ENCODE data around the gene LSM2. TPM values are rescaled to one million over a fixed set of nuclear protein-coding genes. Genes with fewer than 3 reads are reported as not detected.

Gene LSM2
- total RNA-seq, 2 experiments from 2014 or later = 117 to 120 TPM

DNA sequence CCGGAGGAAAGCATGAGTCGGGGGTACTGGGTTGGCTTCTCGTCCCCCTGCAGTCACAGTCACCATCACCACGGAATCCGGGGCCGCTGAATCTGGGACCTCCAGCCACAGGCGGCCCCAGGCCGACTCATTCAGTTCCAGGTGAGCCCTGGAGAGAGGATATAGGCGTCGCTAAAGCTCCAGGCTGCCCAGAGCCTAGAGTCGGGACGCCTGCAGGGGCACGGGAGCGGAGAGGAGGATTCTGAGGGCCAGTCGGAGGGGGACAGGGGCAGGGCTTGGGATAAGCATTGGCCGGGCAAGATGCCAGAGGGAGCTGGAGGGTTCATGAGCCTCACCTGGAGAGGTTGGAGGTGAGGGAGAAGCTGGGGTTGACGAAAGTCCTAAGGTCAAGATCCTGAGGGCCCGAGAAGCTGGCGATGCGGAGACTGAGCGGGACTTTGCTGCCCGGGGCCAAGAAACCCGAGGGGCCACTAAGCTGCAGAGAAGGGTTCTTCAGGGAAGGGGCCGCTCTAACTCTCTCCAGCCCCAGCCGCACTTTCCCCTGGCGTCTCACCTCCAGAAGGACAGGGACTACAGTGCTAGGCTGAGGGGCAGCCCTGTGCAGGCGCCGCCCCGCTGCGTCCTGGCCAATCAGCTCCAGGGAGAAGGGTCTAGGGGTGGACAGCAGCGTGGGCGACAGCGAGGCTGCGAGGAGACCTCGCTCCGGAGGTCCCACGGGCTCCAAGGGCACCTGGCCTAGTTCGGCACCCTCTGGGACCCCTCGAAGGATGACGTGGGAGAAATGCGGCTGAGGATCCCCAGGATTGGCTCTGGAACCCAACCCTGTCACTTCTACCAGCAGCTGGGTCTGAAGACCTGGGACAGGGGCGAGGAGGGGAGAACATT is 40.6 kb downstream of the LSM2 start:
- no peak overlapping the region for H3K27ac Mint-ChIP-seq
- no peak overlapping the region for H3K4me3 Mint-ChIP-seq
- ATAC-seq (no peak), DNase-seq (no peak)
- ChIA-PET POLR2A (interaction anchor here (1.1 to 2.0 kb wide), 5 partner anchors 9 to 44 kb away, joined by 4 to 5 read pairs (median 5); partner anchors contain the start of genes LY6G6C, MPIG6B and VWA7), CTCF (interaction anchor here (0.6 kb wide), 1 partner anchor 38 kb away, joined by 3 read pairs; no protein-coding TSS in a partner anchor)
- TF ChIP-seq CTCF (IDR thresholded peaks at IDR 0.05) = no peak
- intact Hi-C loops (cut with micrococcal nuclease) = no loop called here
- H3K4me1 Mint-ChIP-seq (ENCODE audit: low read depth) = peaks cover 9% of the 10 kb centered on the region
- no peaks in the 10 kb centered on the region for H3K9me3 Mint-ChIP-seq
- H3K36me3 Mint-ChIP-seq (ENCODE audit: low read depth) = peaks cover 12% of the 10 kb centered on the region
- H3K27me3 Mint-ChIP-seq = no peaks in the 10 kb centered on the region

- Mint-ChIP-seq H3K9me3 (no peaks in the 10 kb centered on the region), H3K36me3 (ENCODE audit: low read depth) (peaks cover 18% of the 10 kb centered on the region), H3K4me3 (no peak overlapping the region), H3K27me3 (no peaks in the 10 kb centered on the region), H3K27ac (no peak overlapping the region), H3K4me1 (ENCODE audit: low read depth) (peaks cover 7% of the 10 kb centered on the region)
- CTCF ChIA-PET = no interaction called here
- ATAC-seq (no peak), DNase-seq (no peak)
- POLR2A ChIA-PET = interaction anchor here (1.1 to 2.0 kb wide), 5 partner anchors 9 to 43 kb away, joined by 4 to 5 read pairs (median 5); partner anchors contain the start of genes LY6G6C, MPIG6B and VWA7
- no peak for TF ChIP-seq CTCF (IDR thresholded peaks at IDR 0.05)
- intact Hi-C loops (cut with micrococcal nuclease) = no loop called here
These were observed 41.2 kb downstream of the LSM2 start for GRCh38 chr6:31765559-31765909.

DNA sequence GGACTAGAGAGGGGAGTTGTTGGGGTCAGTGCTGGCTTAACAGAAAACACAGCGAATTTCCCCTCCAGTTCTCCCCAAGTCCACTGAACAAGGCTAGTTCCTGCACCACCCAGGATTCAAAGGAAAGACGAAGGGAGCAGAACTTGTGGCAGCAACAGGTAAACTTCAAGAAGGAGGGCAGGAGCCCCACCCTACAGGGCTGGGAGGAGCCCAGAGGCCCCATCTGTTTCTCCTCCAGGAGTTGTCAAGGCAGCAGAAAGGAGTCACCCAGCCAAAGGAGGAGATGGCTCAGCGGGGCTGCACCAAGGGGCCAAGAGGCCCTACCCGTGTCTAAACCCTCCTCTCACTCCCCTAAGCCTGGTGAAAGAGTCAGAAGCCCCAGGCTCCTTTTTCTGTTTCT is 42.6 kb downstream of the LSM2 start:
- Mint-ChIP-seq H3K36me3 (ENCODE audit: low read depth) (peaks cover 31% of the 10 kb centered on the region), H3K4me3 (no peak overlapping the region), H3K9me3 (no peaks in the 10 kb centered on the region), H3K4me1 (ENCODE audit: low read depth) (no peaks in the 10 kb centered on the region), H3K27me3 (no peaks in the 10 kb centered on the region), H3K27ac (no peak overlapping the region)
- POLR2A ChIA-PET = interaction anchor here (0.7 to 1.5 kb wide), 3 partner anchors 11 to 221 kb away, joined by 3 read pairs; partner anchors contain the start of gene LY6G6F
- ATAC-seq (peak; percentile 18), DNase-seq (no peak)
- CTCF ChIA-PET = no interaction called here
- intact Hi-C loops (cut with micrococcal nuclease) = no loop called here
- TF ChIP-seq CTCF (IDR thresholded peaks at IDR 0.05) = no peak

- ATAC-seq = no peak
- Mint-ChIP-seq H3K27ac (no peak overlapping the region), H3K4me1 (ENCODE audit: low read depth) (no peaks in the 10 kb centered on the region), H3K36me3 (ENCODE audit: low read depth) (peaks cover 37% of the 10 kb centered on the region), H3K27me3 (no peaks in the 10 kb centered on the region), H3K9me3 (no peaks in the 10 kb centered on the region), H3K4me3 (no peak overlapping the region)
- intact Hi-C loops (cut with micrococcal nuclease) = no loop called here
- no peak for DNase-seq
- TF ChIP-seq CTCF (IDR thresholded peaks at IDR 0.05) = no peak
- CTCF ChIA-PET = no interaction called here
- POLR2A ChIA-PET = interaction anchor here (1.0 to 1.5 kb wide), 3 partner anchors 9 to 221 kb away, joined by 3 read pairs; no protein-coding TSS in a partner anchor
These were observed 43.2 kb downstream of the LSM2 start for GRCh38 chr6:31763619-31763940.

Measured in activated CD8-positive, alpha-beta T cell treated with anti-CD3 and anti-CD28 coated beads for 36 hours (primary cell).